Measurements from ENCODE around the gene PHLPP1.

DNA sequence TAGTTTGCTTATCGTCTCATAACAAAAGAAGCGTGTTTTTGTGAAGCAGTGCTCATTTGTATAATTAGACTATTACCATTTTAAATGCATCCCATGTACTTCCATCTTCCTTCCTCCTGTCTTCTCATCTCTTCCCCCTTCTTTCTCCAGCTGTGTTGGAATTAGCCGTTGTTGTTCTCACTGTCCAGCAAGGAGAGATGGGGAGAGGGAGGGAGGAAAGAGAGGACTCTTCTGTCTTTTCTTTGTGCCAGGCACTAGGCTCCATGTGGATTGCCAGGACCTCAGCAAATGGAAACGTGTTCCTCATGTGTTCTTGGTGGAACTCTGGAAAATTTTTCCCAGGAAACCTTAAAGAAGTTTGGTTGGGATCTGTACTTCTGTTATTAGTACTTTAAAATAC lies 131.7 kb downstream of the PHLPP1 start:
- TF ChIP-seq, protein P1, sequence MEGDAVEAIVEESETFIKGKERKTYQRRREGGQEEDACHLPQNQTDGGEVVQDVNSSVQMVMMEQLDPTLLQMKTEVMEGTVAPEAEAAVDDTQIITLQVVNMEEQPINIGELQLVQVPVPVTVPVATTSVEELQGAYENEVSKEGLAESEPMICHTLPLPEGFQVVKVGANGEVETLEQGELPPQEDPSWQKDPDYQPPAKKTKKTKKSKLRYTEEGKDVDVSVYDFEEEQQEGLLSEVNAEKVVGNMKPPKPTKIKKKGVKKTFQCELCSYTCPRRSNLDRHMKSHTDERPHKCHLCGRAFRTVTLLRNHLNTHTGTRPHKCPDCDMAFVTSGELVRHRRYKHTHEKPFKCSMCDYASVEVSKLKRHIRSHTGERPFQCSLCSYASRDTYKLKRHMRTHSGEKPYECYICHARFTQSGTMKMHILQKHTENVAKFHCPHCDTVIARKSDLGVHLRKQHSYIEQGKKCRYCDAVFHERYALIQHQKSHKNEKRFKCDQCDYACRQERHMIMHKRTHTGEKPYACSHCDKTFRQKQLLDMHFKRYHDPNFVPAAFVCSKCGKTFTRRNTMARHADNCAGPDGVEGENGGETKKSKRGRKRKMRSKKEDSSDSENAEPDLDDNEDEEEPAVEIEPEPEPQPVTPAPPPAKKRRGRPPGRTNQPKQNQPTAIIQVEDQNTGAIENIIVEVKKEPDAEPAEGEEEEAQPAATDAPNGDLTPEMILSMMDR (IDR thresholded peaks at IDR 0.05 in 4 of 5, conservative IDR thresholded peaks at IDR 0.05 in 1 of 5), result no peak
- no peak for TF ChIP-seq POLR2A (IDR thresholded peaks at IDR 0.05)

Data from gastrocnemius medialis (tissue), 4 donors.